Measurements from ENCODE around the gene KCNJ12.

Gene KCNJ12

GRCh38 chr17:21372256-21372954, 3.8 kb upstream of the KCNJ12 start:
- Histone ChIP-seq H3K9ac (no peak overlapping the region), H4K20me1 (ENCODE audit: insufficient read depth) (no peaks in the 10 kb centered on the region), H2AFZ (ENCODE audit: low read depth) (no peak overlapping the region), H3K27me3 (ENCODE audit: insufficient read depth, low read depth) (no peaks in the 10 kb centered on the region), H3K4me1 (ENCODE audit: low read depth, poor library complexity, severe bottlenecking) (no peaks in the 10 kb centered on the region), H3K27ac (no peak overlapping the region), H3K79me2 (ENCODE audit: insufficient read depth, low read depth) (no peaks in the 10 kb centered on the region), H3K4me2 (no peak overlapping the region), H3K36me3 (ENCODE audit: insufficient read depth) (no peaks in the 10 kb centered on the region), H3K4me3 (IDR thresholded peaks at IDR 0.05; ENCODE audit: insufficient read depth, low read depth, low read length) (no peak overlapping the region)
- no peak for TF ChIP-seq CTCF (conservative IDR thresholded peaks at IDR 0.05; ENCODE audit: low read depth, low read length)

GRCh38 chr17:21373036-21373435, 3.1 kb upstream of the KCNJ12 start:
- Histone ChIP-seq H3K9ac (no peak overlapping the region), H3K27ac (no peak overlapping the region), H3K4me2 (no peak overlapping the region), H3K27me3 (ENCODE audit: insufficient read depth, low read depth) (no peaks in the 10 kb centered on the region), H3K4me3 (IDR thresholded peaks at IDR 0.05; ENCODE audit: insufficient read depth, low read depth, low read length) (no peak overlapping the region), H4K20me1 (ENCODE audit: insufficient read depth) (no peaks in the 10 kb centered on the region), H3K36me3 (ENCODE audit: insufficient read depth) (no peaks in the 10 kb centered on the region), H3K79me2 (ENCODE audit: insufficient read depth, low read depth) (no peaks in the 10 kb centered on the region), H3K4me1 (ENCODE audit: low read depth, poor library complexity, severe bottlenecking) (no peaks in the 10 kb centered on the region), H2AFZ (ENCODE audit: low read depth) (no peak overlapping the region)
- TF ChIP-seq CTCF (conservative IDR thresholded peaks at IDR 0.05; ENCODE audit: low read depth, low read length): no peak

- H3K9ac ChIP-seq: no peak overlapping the region
- no peaks in the 10 kb centered on the region for H3K27me3 ChIP-seq (ENCODE audit: insufficient read depth, low read depth)
- H3K27ac ChIP-seq: no peak overlapping the region
- TF ChIP-seq CTCF (conservative IDR thresholded peaks at IDR 0.05; ENCODE audit: low read depth, low read length): no peak
- H3K79me2 ChIP-seq (ENCODE audit: insufficient read depth, low read depth): no peaks in the 10 kb centered on the region
- no peaks in the 10 kb centered on the region for H3K36me3 ChIP-seq (ENCODE audit: insufficient read depth)
- no peak overlapping the region for H3K4me3 ChIP-seq (IDR thresholded peaks at IDR 0.05; ENCODE audit: insufficient read depth, low read depth, low read length)
- no peak overlapping the region for H2AFZ ChIP-seq (ENCODE audit: low read depth)
- H4K20me1 ChIP-seq (ENCODE audit: insufficient read depth): no peaks in the 10 kb centered on the region
- no peak overlapping the region for H3K4me2 ChIP-seq
- no peaks in the 10 kb centered on the region for H3K4me1 ChIP-seq (ENCODE audit: low read depth, poor library complexity, severe bottlenecking)
These were observed 2.3 kb upstream of the KCNJ12 start for GRCh38 chr17:21373696-21374440.

GRCh38 chr17:21374441-21375161, 1.6 kb upstream of the KCNJ12 start:
- Histone ChIP-seq H3K4me3 (IDR thresholded peaks at IDR 0.05; ENCODE audit: insufficient read depth, low read depth, low read length) (no peak overlapping the region), H2AFZ (ENCODE audit: low read depth) (no peak overlapping the region), H3K4me1 (ENCODE audit: low read depth, poor library complexity, severe bottlenecking) (no peaks in the 10 kb centered on the region), H3K27ac (no peak overlapping the region), H3K27me3 (ENCODE audit: insufficient read depth, low read depth) (no peaks in the 10 kb centered on the region), H3K79me2 (ENCODE audit: insufficient read depth, low read depth) (no peaks in the 10 kb centered on the region), H3K4me2 (no peak overlapping the region), H4K20me1 (ENCODE audit: insufficient read depth) (no peaks in the 10 kb centered on the region), H3K9ac (no peak overlapping the region), H3K36me3 (ENCODE audit: insufficient read depth) (no peaks in the 10 kb centered on the region)
- no peak for TF ChIP-seq CTCF (conservative IDR thresholded peaks at IDR 0.05; ENCODE audit: low read depth, low read length)

Measured in KMS-11 (cell line).